Limb (tissue), 2 donors: ENCODE measurements around the gene CLC.
"Not testable (repeated sequence)": the region's sequence is repeated elsewhere in the genome, so short reads cannot be mapped to it uniquely, and the experiment has no call there.

Experiments used
- DNase-seq, 2 donors: peaks; one replicate each; pipeline ENCODE4 v3.0.0-alpha.2; 2016; ENCODE audit errors: extremely low spot score in 2 of 2

The CLC gene

DNA sequence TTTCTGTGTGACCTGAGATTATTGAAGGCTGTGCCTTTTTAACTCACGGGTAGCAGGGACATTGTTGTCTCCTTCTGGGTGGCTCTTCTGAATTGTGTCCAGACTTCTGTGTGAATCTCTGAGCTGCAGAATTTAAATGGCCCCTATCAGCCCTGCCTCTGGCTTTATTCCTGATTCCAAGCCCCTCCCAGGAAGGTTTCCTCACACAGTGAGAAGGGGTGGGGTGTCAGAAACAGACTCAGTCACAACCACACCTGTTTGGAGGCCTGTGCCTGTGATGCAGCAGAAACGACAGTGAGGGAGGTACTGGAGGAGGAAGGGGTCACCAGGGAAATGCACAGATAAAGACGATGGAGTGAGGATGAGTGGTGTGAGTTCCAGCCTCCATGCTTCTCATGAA, at the start of gene CLC:
Gene CLC (minus strand): TSS at position 139 of the 400 bp plus-strand sequence. CDS start 77 bp downstream, at position 62.
- DNase-seq = no peak

DNA sequence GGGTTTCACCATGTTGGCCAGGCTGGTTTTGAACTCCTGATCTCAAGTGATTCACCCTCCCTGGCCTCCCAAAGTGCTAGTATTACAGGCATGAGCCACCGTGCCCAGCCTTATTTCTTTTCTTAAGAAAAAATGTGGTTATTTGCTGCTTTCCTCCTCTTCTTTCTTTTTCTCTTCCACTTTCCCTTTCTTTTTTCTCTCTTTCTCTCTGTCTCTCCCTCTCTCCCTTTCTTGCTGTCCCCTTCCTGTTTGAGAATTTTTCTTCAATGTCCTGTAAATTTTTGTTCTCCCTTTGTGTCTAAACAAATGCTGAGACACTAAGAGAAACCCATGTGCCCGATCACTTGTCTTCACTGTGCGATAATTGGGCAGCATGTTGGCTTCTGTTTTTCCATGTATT, 43.1 kb upstream of the CLC start:
- no peak for DNase-seq

DNA sequence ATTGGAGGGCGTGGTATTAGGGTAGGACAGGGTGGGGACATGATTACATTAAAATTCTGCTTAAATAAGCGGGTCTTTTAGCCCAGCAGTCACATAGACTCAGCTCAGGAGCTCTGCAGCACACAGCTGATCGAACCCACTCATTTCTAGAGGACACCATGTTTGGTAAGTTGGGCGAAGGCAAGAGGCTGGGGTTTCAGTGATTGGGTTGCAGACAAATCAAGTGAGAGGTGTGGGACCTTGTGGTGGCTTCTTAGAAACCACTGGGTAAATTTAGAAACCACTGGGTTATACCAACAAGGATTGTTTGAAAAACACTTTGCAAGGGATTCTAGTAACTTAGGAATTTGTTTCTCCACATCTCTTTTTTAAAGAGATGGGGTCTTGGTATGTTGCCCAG, 40.9 kb upstream of the CLC start, which contains the start of gene LEUTX:
Gene LEUTX (plus strand): TSS at position 92 of the 400 bp plus-strand sequence. CDS start 67 bp downstream, at position 159.
- DNase-seq = no peak

DNA sequence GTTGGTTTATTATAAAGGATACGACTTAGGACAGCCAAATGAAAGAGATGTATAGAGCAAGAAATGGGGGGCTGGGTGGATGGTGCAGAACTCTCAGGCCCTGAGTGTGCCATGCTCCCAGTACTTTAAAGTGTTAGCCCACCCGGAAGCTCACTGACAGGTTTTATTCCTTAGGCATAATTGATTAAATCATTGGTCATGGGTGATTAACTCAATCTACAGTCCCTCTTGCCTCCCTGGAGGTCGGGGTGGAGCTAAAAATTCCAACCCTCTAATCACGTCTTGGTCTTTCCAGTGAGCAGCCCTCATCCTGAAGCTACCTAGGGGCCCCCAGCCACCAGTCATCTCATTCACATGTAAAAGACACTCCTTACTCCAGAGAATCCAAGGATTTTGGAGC, 31.0 kb upstream of the CLC start:
- no peak for DNase-seq

DNA sequence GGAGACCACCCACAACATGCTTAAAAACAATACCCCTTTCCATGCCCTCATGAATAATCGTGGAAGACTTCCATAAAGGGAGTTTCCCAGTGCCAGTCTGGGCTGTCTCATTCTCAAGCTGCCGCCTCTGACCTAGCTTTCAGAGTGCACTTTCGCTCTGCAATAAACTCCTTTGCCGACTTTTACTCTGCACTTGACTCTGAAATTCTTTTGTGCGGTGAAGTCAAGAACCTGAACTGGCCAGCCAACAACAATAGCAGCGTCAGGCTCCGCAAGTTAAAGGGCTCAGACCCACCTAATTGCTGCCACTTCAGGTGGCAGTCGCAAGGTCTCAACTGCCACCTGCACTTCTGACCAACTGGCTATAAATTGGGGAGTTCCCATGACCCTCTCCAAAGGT, 30.5 kb upstream of the CLC start:
- no peak for DNase-seq

DNA sequence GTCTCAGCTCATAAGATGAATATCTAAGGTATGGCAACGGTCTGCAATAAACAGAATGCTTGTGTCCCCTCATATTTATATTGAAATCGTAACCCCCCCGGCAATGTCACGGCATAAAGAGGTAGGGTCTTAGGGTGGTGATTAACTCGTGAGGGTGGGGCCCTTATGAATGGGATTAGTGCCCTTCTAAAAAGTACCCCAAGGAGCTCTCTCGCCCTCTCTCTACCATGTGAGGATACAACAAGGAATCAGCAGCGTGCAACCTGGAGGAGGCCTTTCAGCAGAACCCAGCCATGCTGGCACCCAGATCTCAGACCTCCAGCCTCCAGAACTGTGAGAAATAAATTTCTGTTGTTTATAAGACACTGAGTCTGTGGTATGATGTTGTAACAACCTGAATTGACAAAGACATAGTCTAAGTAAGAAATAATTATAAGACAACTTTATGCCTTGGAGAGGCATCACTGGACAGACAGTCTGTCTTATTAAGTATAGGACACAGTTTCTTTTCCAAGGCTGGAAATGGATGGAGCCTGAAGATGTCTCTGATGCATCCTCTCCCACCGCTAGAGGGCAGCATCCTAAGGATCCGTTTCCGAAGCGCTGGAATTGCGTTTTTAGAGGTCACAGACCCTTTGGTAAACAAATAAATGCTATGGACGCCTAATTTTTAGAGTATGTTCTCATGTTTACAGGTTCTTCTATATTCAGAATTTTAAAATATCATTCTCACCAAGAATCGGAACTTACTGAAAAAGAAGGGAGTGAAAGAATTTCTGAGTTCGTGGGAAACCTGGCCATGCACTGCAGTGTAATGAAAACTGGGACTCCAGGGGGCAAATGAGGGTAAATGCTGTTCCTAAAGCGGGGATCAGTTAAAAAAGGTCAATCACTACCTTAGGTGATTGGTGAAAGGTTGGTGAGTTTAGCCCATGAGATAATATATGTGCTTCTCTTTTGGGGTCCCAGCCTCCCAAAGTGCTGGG, 27.6 kb upstream of the CLC start:
- DNase-seq = peak in 1 of 2 donors; percentile 42

DNA sequence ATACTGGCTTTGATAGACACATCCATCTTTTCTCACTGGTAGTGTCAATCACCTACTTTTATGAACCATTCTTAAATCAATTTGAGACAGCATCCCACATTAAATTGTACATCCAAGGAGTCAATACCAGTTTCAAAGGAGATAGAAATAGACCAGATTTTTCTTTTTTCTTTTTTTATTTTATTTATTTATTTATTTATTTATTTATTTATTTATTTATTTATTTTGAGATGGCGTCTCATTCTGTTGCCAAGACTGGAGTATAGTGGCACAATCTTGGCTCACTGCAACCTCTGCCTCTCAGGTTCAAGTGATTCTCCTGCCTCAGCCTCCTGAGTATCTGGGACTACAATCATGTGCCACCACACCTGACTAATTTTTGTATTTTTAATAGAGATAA, 24.0 kb upstream of the CLC start:
- not testable (repeated sequence) for DNase-seq

DNA sequence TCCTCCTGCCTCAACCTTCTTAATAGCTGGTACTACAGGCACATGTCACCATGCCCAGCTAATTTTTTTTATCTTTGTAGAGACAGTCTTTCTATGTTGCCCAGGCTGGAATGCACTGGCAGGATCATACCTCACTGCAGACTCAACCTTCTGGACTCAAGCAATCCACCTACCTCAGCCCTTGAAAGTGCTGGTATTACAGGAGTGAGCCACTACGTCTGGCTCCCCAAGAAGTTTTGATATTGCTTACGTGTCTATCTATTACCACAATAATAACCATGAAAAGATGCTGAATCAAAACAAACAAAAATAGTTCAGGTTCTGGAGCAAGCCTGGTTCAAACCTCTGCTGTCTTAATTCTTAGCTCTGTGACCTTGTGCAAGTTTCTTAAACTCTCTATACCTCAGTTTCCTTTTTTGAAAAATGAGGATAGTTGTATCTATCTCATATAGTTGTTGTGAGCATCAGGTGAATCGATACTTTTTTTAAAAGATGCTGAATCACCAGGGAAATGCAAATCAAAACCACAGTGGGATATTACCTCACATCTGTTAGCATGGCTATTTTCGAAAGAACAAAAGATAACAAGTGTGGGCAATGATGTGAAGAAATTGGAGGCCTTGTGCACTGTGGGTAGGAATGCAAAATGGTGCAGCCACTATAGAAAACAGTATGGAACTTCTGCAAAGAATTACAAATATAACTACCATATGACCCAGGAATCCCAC, 21.8 kb upstream of the CLC start:
- no peak for DNase-seq

DNA sequence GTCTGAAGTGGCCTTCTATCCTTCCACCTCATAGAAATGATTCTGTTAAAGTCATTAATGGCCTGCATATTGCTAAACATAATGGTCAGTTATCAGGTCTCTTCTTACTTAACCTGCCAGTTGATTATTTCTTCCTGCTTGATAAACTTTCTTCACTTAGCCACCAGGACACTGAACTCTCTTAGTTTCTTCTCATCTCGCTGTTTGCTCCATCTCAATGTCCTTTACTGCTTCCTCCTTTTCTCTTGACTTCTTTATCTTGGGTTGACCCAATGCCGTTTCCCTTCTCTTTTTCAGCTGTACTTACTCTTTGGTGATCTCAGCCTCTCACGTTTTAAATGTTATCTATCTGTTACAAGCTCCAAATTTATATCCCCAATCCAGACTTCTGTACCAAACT, 17.1 kb upstream of the CLC start:
- no peak for DNase-seq

DNA sequence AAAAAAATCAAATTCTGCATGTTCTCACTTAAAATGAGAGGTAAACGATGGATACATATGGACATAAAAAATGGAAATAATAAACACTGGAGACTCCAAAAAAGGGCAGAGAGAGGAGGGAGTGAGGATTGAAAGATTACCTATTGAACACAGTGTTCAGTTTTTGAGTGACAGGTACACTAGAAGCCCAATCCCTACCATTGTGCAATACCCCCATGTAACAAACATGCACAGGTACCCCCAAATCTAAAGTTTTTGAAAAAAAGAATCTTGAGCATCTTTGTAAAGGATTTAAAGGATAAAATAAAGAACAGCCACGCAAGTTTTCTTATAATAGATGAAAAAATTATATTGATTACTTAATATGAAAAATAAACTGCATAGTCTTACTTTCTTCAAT, 16.7 kb upstream of the CLC start:
- DNase-seq = no peak

DNA sequence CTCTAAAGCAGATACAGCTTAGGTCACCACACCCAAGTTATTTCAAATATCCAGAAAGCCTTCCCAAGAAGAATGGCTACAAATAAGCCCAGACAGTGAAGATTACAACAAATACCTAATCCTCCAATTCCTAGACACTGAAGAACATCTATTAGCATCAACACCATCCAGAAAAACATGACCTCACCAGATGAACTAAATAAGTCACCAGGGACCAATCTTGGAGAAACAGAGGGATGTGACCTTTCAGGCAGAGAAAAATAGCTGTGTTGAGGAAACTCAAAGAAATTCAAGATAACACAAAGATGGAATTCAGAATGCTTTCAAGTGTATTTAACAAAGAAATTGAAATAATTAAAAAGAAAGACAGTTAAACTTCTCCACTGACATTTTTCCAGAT, 15.0 kb upstream of the CLC start:
- DNase-seq = no peak

DNA sequence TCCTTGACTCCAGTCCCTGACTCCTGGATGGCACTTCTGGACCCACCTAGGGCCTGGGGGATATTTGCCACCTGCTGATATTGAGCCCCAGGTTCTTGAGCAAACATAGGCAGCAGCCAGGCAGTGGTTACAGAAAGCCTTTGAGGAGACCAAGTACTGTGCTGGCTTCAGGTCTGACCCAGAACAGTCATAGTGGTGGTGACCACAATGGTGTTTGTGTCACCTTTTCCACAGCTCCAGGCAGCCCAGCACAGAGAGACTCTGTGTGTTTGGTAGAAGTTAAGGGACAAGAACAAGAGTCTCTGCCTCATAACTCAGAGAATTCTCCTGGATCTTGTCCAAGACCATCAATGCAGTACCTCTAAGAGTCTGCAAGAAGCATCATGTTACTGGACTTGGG, 14.6 kb upstream of the CLC start:
- DNase-seq = no peak

DNA sequence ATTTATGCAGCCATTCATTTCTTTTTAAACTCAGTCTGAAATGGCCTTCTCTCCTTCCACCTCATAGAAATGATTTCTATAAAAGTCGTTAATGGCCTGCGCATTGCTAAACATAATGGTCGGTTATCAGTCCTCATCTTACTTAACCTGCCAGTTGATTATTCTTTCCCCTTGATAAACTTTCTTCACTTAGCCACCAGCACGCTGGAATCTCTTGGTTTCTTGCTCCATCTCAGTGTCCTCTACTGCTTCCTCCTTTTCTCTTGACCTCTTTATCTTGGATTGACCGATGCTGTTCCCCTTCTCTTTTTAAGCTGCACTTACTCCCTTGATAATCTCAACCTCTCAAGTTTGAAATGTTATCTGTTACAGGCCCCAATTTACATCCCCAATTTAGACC, 12.2 kb upstream of the CLC start:
- no peak for DNase-seq

DNA sequence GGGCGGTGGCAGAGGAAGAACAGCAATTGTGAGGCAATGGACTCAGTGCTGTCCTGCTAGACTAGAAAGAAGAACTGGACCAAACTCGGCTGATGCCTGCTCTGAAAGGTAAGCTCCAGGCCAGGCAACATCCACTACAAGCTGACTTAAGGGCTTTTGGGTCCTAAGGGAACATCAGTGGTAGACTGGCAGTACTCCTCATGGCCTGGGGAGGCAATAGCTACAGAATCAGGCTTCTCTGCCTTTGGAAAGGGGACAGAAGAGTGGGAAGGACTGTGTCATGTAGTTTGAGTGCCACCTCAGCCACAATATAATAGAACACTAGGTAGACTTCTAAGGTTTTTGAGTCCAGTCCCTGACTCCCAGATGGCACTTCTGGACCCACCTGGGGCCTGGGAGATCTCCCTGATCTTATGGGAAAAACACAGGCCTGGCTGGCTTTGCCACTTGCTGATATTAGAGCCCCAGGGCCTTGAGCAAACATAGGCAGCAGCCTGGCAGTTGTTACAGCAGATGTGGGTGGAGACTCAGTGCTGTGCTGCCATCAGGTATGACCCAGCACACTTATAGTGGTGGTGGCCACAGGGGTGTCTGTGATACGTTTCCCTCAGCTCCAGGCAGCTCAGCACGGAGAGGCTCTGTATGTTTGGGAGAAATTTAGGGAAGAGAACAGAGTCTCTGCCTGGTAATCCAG, 9.2 kb upstream of the CLC start:
- no peak for DNase-seq

DNA sequence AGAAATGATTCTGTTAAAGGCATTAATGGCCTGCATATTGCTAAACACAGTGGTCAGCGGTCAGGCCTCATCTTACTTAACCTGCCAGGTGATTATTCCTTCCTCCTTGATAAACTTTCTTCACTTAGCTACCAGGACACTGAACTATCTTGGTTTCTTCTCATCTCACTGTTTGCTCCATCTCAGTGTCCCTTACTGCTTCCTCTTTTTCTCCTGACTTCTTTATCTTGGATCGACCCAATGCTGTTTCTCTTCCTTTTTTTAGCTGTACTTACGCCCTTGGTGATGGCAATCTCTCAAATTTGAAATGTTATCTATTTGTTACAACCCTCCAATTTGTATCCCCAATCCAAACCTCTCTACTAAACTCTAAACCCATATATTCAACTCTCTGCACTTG, 7.8 kb upstream of the CLC start:
- no peak for DNase-seq

DNA sequence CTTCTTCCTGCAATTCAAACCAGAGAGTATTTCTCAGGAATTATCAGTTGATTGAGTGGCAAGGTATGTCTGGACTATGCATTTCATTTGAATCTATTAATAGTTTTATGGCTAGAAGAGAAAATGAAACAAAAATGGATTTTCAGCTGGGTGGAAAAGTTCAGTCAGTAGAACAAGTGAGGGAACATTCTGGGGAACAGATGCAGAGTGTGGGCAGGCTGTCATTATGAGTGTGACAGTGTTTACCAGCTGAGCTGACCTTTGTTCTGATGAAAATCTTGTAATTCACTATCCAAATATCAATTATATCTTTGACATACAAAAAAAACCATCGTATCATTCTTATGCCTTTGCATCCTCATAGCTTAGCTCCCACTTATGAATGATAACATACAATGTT, 2.6 kb upstream of the CLC start:
- DNase-seq = no peak

DNA sequence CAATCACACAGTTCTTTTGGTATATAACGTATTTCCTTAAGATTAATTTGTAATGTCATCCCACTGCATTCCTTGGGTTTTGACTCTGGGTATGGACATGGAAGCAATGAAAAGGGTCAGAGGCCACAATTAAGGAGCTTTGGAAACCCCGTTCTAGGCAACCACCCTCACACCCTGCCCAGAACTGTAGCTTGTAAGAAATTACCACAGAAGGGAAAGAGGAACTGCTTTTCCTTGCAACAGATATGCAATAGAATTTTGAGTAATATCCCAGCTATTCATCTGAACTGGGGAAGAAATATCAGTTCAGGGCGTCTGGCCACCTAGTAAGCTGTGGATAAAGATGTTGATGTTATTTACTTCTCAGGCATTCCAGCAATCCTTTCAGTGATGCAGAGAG, 985 bp upstream of the CLC start:
- DNase-seq = no peak

DNA sequence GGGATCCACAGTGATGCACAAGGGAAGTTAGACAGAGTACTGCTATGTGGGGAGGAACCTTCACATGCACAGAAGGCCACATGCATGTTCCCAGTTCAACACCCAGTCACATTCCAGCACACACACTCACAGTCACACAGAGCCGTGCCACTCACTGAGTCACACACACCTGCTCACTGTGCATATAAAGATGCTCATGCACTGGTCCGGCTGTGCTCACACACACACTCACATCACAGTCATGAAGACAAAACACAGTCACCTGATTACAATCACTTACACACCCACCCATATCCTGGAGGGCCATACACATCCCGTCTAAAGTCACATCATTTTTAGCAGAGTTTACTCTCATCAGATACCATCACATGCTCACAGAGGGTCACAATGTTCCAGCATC, 478 bp downstream of the CLC start:
- no peak for DNase-seq

DNA sequence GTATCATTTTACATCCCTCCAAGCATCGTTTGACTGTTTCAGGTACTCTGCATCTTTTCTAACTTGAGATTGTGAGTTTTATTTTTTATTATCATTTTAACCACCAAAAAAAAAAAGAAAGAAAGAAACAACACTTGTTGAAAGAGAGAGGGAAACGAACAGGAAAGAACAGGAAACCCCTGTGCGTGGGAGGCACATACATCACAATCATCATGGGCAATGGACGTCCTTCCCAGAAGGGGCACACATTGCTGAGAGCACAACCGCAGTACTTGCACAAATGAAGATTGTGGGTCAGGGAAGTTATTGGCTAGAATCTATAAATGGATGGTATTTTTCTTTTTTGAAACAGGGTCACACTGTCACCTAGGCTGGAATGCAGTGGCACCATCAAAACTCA, 1.7 kb downstream of the CLC start:
- no peak for DNase-seq

DNA sequence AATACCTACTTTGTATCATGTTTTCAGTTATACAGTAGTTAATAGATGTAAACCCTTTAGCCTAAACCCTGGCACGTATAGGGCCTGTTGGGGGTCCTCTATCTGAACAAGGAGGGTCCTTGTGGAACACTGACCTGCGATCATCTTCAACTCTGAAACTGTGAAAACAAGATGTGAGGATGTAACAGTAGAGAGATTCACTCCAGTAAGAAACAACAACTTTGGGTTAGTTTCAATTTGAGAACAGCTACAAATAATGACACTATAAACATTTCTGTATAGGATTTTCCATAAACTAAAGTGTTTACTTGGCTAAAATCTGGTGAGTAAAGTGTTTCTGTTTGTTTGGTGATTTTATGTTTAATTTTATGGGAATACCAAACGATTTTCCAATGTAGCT, 2.1 kb downstream of the CLC start:
- DNase-seq = no peak

DNA sequence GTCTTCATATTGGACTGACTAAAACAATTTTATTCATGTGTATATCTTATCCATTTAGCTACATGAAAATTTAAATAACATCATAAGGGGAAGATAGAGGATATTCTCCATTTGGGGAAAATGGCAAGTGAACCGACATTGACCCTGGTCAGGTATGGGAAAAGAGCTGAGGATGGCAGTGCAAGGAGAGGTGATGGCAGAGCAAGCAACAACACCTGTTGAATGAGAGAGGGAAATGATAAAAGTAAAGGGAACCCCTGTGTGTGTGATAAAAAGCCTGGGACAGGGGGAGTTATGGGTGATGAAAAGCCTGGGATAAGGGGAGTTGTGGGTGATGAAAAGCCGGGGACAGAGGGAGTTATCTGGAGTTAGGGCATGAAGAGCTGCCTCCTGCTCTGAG, 4.0 kb downstream of the CLC start:
- no peak for DNase-seq

DNA sequence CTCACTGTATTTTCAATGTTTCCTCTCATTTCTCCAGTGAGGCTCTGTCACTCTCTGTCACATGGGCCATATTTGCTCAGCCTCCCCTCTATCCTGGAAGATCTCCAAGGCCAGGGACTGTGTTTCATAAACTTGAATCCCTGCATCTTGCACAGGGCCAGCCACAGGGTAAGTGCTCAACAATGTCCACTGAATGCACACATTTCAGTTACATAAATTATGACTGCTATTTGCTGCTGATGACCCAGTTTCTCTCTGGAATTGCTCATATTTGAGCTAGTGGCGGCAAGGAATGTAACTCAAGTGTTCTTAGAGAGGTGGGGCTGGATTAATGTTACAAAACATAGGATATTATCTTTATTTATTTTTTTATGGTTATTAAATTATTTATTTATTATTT, 6.1 kb downstream of the CLC start:
- DNase-seq = no peak
